ENCODE data around the gene UNC93A. TPM values are rescaled to one million over a fixed set of nuclear protein-coding genes. Genes with fewer than 3 reads are reported as not detected.
"Not testable (repeated sequence)": the region's sequence is repeated elsewhere in the genome, so short reads cannot be mapped to it uniquely, and the experiment has no call there.

The UNC93A gene
- 0.28 TPM for polyA plus RNA-seq (2012; ENCODE audit: low read depth, missing spikeins)

GRCh38 chr6:167290786-167291622 lies at the start of gene UNC93A:
Gene UNC93A, plus strand, starts transcription at chr6:167291315. Its CDS starts 175 bp downstream, at chr6:167291490.
- DNase-seq (ENCODE audit: insufficient read length, low spot score) (no peak), FAIRE-seq (no peak)
- no peak for TF ChIP-seq POLR2A (IDR thresholded peaks at IDR 0.05; ENCODE audit: low read depth, low read length)
- no peak for TF ChIP-seq TAF1 (IDR thresholded peaks at IDR 0.05; ENCODE audit: low read depth, low read length)
- TF ChIP-seq POU2F2 (IDR thresholded peaks at IDR 0.05; ENCODE audit: low read depth, low read length): no peak
- no peak for TF ChIP-seq POLR2AphosphoS5 (IDR thresholded peaks at IDR 0.05; ENCODE audit: low read depth, low read length)
- no peak for TF ChIP-seq PAX5 (IDR thresholded peaks at IDR 0.05; ENCODE audit: insufficient read depth, low read length, severe bottlenecking)
- TF ChIP-seq SPI1 (IDR thresholded peaks at IDR 0.05; ENCODE audit: low read depth, low read length): no peak

GRCh38 chr6:167241321-167242134 lies 49.6 kb upstream of the UNC93A start:
- not testable (repeated sequence) for FAIRE-seq; DNase-seq (ENCODE audit: insufficient read length, low spot score)

- FAIRE-seq; DNase-seq (ENCODE audit: insufficient read length, low spot score): not testable (repeated sequence)
Observed at GRCh38 chr6:167242135-167242506, 49.0 kb upstream of the UNC93A start.

- not testable (repeated sequence) for FAIRE-seq; DNase-seq (ENCODE audit: insufficient read length, low spot score)
Observed at GRCh38 chr6:167242511-167243051, 48.5 kb upstream of the UNC93A start.

GRCh38 chr6:167244064-167244960 lies 46.8 kb upstream of the UNC93A start:
- no peak for FAIRE-seq

GRCh38 chr6:167244991-167245390 lies 46.1 kb upstream of the UNC93A start:
- DNase-seq (ENCODE audit: insufficient read length, low spot score) (no peak), FAIRE-seq (no peak)

More at GRCh38 chr6:167244064-167244960, 46.8 kb upstream of the UNC93A start:
- TF ChIP-seq SPI1 (IDR thresholded peaks at IDR 0.05; ENCODE audit: low read depth, low read length): no peak
- no peak for TF ChIP-seq POU2F2 (IDR thresholded peaks at IDR 0.05; ENCODE audit: low read depth, low read length)
- DNase-seq (ENCODE audit: insufficient read length, low spot score): no peak

GRCh38 chr6:167245591-167245990 lies 45.5 kb upstream of the UNC93A start:
- FAIRE-seq (no peak), DNase-seq (ENCODE audit: insufficient read length, low spot score) (no peak)
- TF ChIP-seq POLR2A (IDR thresholded peaks at IDR 0.05; ENCODE audit: low read depth, low read length) (no peak), PAX5 (IDR thresholded peaks at IDR 0.05; ENCODE audit: insufficient read depth, low read length, severe bottlenecking) (no peak), SPI1 (IDR thresholded peaks at IDR 0.05; ENCODE audit: low read depth, low read length) (no peak), TAF1 (IDR thresholded peaks at IDR 0.05; ENCODE audit: low read depth, low read length) (no peak), POLR2AphosphoS5 (IDR thresholded peaks at IDR 0.05; ENCODE audit: low read depth, low read length) (no peak), POU2F2 (IDR thresholded peaks at IDR 0.05; ENCODE audit: low read depth, low read length) (no peak)

More at GRCh38 chr6:167244991-167245390, 46.1 kb upstream of the UNC93A start:
- TF ChIP-seq TAF1 (IDR thresholded peaks at IDR 0.05; ENCODE audit: low read depth, low read length) (no peak), SPI1 (IDR thresholded peaks at IDR 0.05; ENCODE audit: low read depth, low read length) (no peak), POLR2AphosphoS5 (IDR thresholded peaks at IDR 0.05; ENCODE audit: low read depth, low read length) (no peak), POLR2A (IDR thresholded peaks at IDR 0.05; ENCODE audit: low read depth, low read length) (no peak), POU2F2 (IDR thresholded peaks at IDR 0.05; ENCODE audit: low read depth, low read length) (no peak), PAX5 (IDR thresholded peaks at IDR 0.05; ENCODE audit: insufficient read depth, low read length, severe bottlenecking) (no peak)

GRCh38 chr6:167247814-167248595 lies 43.1 kb upstream of the UNC93A start:
- DNase-seq (ENCODE audit: insufficient read length, low spot score) (no peak), FAIRE-seq (no peak)
- no peak for TF ChIP-seq TAF1 (IDR thresholded peaks at IDR 0.05; ENCODE audit: low read depth, low read length)

- DNase-seq (ENCODE audit: insufficient read length, low spot score); FAIRE-seq: not testable (repeated sequence)
Observed at GRCh38 chr6:167248878-167249455, 42.1 kb upstream of the UNC93A start.

Measured in GM12891 (cell line).